Cardiac muscle cell (in vitro differentiated cells and primary cell): Measurements from ENCODE around the gene MIB2. TPM values are rescaled to one million over a fixed set of nuclear protein-coding genes. Genes with fewer than 3 reads are reported as not detected.

Experiments used
- DNase-seq, 2 donors: peaks; one replicate each; pipeline versions ENCODE4 v3.0.0 to v3.0.0-alpha.2; 2010 to 2017; ENCODE audit warnings: low read depth in 1 of 2, low spot score in 1 of 2
- H3K27ac ChIP-seq: fragments of 200-600 bp; sonication (generic); 2 replicates; pipeline ENCODE4 v1.5.1; 2016
- H3K27me3 ChIP-seq: fragments of 200-600 bp; sonication (generic); 2 replicates; pipeline ENCODE4 v1.6.0; 2016; ENCODE audit warnings: control low read depth
- H3K36me3 ChIP-seq: fragments of 200-600 bp; sonication (generic); 2 replicates; pipeline ENCODE4 v1.5.1; 2016; ENCODE audit warnings: control low read depth
- H3K4me1 ChIP-seq: fragments of 200-600 bp; sonication (generic); 2 replicates; pipeline ENCODE4 v1.8.1; 2017; ENCODE audit warnings: low read depth, mild to moderate bottlenecking, mixed run types
- H3K4me3 ChIP-seq: fragments of 200-600 bp; sonication (generic); 2 replicates; pipeline ENCODE4 v1.5.1; 2016; ENCODE audit warnings: mild to moderate bottlenecking
- H3K9me3 ChIP-seq: fragments of 200-600 bp; sonication (generic); 2 replicates; pipeline ENCODE4 v1.5.1; 2017; ENCODE audit warnings: low read depth, mild to moderate bottlenecking, control low read depth
- CTCF ChIP-seq: IDR thresholded peaks from 2 replicates; pipeline ENCODE4 v1.5.1; 2012; ENCODE audit warnings: low read depth, mild to moderate bottlenecking, low read length
- polyA plus RNA-seq: library from polyadenylated mRNA; unstranded; fragments of >200 nt; fragmentation: Nextera tagmentation; extraction: Ambion mirVana; gene quantifications from 2 replicates; pipeline ENCODE4 v1.2.1, GENCODE V29; 2016
- total RNA-seq: library from RNA; depleted of rRNA; stranded (reverse); fragments of >200 nt; gene quantifications from 2 replicates; pipeline ENCODE4 v1.2.3, GENCODE V29; 2016

MIB2 gene
- total and polyA plus RNA-seq, 2 experiments from 2014 or later: 168 to 248 TPM

DNA sequence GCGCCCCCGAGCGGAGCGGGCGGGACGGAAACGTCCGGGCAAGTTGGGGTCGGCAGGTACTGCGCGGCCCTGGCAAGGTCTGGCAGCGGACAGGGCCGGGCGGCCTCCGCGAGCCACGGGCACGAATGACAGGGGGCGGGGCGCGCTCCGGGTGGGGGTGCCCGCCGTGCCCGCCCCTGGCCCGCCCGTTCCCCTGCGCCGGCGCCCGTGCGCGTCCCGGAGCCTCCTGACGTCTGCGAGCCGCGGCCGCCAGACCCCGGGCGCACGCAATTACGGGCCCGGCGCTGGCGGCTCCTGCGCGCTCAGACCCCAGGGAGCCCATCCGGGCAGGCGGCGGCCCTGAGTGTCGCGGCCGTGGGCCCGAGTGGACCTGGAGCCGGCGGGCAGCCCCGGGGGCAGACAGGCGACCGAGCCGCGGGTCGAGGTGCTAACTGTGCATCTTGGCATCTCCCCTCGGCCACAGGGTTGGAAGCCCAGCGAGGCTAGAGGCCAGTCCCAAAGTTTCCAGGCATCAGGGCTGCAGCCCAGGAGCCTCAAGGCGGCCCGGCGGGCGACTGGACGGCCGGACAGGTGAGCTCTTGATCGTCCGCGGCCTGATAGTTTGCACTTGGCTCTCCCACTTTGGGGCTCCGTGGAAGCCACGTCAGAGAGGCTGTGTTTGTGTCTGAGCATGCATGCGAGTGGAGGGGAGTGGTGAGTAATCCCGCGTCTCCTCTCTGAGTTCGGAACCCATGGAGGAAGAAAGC lies 918 bp downstream of the MIB2 start:
- peaks cover 6% of the 10 kb centered on the region for H3K36me3 ChIP-seq
- DNase-seq: peak; percentile 50 to 60
- peaks cover 7% of the 10 kb centered on the region for H3K4me1 ChIP-seq
- no peak for TF ChIP-seq CTCF
- peak overlapping the region; percentile 83 for H3K4me3 ChIP-seq
- H3K9me3 ChIP-seq: no peaks in the 10 kb centered on the region
- H3K27ac ChIP-seq: peak overlapping the region; percentile 98
- H3K27me3 ChIP-seq: no peaks in the 10 kb centered on the region

DNA sequence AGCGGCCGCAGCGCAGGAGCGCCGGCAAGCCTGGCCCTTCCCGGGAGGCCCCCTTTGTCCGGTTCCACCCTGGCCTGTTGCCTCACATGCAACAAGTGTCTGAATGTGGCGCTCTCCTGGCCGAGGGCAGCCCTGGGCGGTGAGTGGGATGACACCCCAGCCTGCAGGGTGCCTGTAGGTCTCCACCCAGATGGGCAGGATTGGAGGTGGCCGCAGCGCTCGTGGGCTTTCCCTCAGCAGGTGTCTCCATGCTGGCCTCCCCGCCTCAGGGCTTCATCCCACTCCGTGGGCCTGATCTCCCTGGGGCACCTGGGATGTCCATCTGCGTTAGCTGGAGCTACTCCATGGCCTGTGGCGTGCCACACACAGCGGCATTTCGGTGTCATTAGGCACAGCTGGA lies 1.5 kb downstream of the MIB2 start:
- Histone ChIP-seq H3K4me1 (peaks cover 7% of the 10 kb centered on the region), H3K27ac (no peak overlapping the region), H3K4me3 (peak overlapping the region; percentile 83), H3K27me3 (no peaks in the 10 kb centered on the region), H3K9me3 (no peaks in the 10 kb centered on the region), H3K36me3 (peaks cover 6% of the 10 kb centered on the region)
- DNase-seq: no peak
- TF ChIP-seq CTCF: no peak

DNA sequence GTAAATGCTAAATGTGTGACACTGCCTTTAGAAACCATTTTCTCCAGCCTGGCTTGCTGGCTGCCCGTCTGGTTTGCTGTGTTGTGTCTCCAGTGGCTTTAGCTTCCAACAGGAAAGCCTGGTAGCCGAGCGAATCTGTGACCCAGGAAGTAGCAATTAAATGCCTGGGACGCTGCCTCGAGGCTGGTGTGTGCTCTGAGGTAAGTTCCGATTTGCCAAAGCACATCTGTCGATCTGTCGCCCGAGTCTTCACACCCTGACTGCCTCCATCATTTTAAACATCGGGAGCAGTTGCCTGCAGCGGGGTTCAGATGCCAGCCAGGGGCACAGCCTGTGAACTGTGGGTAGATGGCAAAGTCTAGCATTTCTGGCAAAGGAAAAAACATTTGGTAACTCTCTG lies 2.2 kb downstream of the MIB2 start:
- peaks cover 7% of the 10 kb centered on the region for H3K4me1 ChIP-seq

DNA sequence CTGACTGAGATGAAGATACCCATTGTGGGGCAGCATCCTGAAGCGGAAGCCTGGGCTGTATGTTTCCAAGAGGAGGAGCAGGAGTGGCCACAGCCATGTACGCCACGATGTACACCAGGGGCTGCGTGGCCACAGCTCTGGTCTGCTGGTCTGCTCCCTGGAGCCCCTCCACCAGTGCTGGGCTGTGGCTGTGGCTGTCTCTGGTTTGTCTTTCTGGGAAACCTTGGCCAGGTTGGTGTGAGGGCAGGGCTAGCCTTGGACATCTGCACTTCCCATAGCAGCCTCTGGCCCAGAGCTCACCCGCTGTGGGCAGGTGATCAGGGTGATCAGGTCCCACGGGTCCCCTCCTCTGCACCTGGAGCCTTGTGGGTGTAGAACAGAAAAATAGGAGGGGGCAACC lies 2.6 kb downstream of the MIB2 start:
- Histone ChIP-seq H3K27me3 (no peaks in the 10 kb centered on the region), H3K4me1 (peaks cover 7% of the 10 kb centered on the region), H3K4me3 (no peak overlapping the region), H3K27ac (no peak overlapping the region), H3K9me3 (no peaks in the 10 kb centered on the region), H3K36me3 (peaks cover 6% of the 10 kb centered on the region)
- no peak for DNase-seq
- no peak for TF ChIP-seq CTCF

More for the DNA sequence above, 2.2 kb downstream of the MIB2 start:
- Histone ChIP-seq H3K27me3 (no peaks in the 10 kb centered on the region), H3K27ac (no peak overlapping the region), H3K4me3 (no peak overlapping the region), H3K36me3 (peaks cover 6% of the 10 kb centered on the region), H3K9me3 (no peaks in the 10 kb centered on the region)
- no peak for TF ChIP-seq CTCF
- DNase-seq: no peak

- no peak overlapping the region for H3K4me3 ChIP-seq
- H3K9me3 ChIP-seq: no peaks in the 10 kb centered on the region
- TF ChIP-seq CTCF: no peak
- no peak for DNase-seq
- peaks cover 7% of the 10 kb centered on the region for H3K4me1 ChIP-seq
- no peaks in the 10 kb centered on the region for H3K27me3 ChIP-seq
- peaks cover 6% of the 10 kb centered on the region for H3K36me3 ChIP-seq
- H3K27ac ChIP-seq: no peak overlapping the region
Observed at GRCh38 chr1:1618396-1619068, 3.2 kb downstream of the MIB2 start.
